GM13976 (cell line): ENCODE data around the gene HUWE1.

Experiments used
- DNase-seq: peaks from one replicate; pipeline ENCODE4 v3.0.0; 2012; ENCODE audit warnings: low spot score
- CTCF ChIP-seq: IDR thresholded peaks from 2 replicates; pipeline ENCODE4 v1.5.1; 2012; ENCODE audit warnings: borderline replicate concordance, mild to moderate bottlenecking; ENCODE audit not compliant: insufficient read depth; ENCODE audit errors: extremely low read depth, missing control alignments, control extremely low read depth
- in situ Hi-C: fragments of 300-500 bp; cut with MboI; formaldehyde crosslinking; loops from one replicate; pipeline ENCODE4 v1.12.0; 2022; ENCODE audit warnings: low sequenced_read_pairs, mixed read lengths, inconsistent platforms; ENCODE audit not compliant: unreplicated experiment

The HUWE1 gene

GRCh38 chrX:53598169-53598568, 88.3 kb downstream of the HUWE1 start:
- no peak for DNase-seq
- in situ Hi-C loops = no loop called here
- TF ChIP-seq CTCF = no peak

GRCh38 chrX:53595266-53595810, 91.2 kb downstream of the HUWE1 start:
- no peak for DNase-seq
- no peak for TF ChIP-seq CTCF
- in situ Hi-C loops = no loop called here

GRCh38 chrX:53594354-53594753, 92.2 kb downstream of the HUWE1 start:
- in situ Hi-C loops = no loop called here
- DNase-seq = no peak
- no peak for TF ChIP-seq CTCF

GRCh38 chrX:53587795-53588420, 98.6 kb downstream of the HUWE1 start:
- in situ Hi-C loops = no loop called here
- no peak for TF ChIP-seq CTCF
- DNase-seq = no peak

GRCh38 chrX:53584891-53585290, 101.6 kb downstream of the HUWE1 start:
- DNase-seq = no peak
- in situ Hi-C loops = no loop called here
- TF ChIP-seq CTCF = no peak

- TF ChIP-seq CTCF = no peak
- no peak for DNase-seq
- in situ Hi-C loops = no loop called here
Observed at GRCh38 chrX:53583571-53583970, 102.9 kb downstream of the HUWE1 start.

- no peak for DNase-seq
- no peak for TF ChIP-seq CTCF
- in situ Hi-C loops = no loop called here
Observed at GRCh38 chrX:53580742-53581504, 105.6 kb downstream of the HUWE1 start.
